LNCaP clone FGC (cell line): ENCODE measurements around the gene PTPRH.

Experiments used
- DNase-seq: peaks from one replicate; pipeline ENCODE4 v3.0.0-alpha.2; 2011; ENCODE audit warnings: low read depth
- H3K4me3 ChIP-seq: 2 replicates; pipeline ENCODE4 v1.5.1; 2011; ENCODE audit warnings: mild to moderate bottlenecking, low read depth, low read length, control low read depth
- TF ChIP-seq, protein P1 (sequence below): IDR thresholded peaks from 2 replicates; pipeline ENCODE4 v1.5.1; 2012; ENCODE audit warnings: mild to moderate bottlenecking; ENCODE audit not compliant: control insufficient read depth, insufficient read depth; ENCODE audit errors: extremely low read depth

The PTPRH gene

GRCh38 chr19:55178781-55179599, 30.3 kb downstream of the PTPRH start:
- H3K4me3 ChIP-seq = no peak overlapping the region
- no peak for DNase-seq
- TF ChIP-seq, protein P1, sequence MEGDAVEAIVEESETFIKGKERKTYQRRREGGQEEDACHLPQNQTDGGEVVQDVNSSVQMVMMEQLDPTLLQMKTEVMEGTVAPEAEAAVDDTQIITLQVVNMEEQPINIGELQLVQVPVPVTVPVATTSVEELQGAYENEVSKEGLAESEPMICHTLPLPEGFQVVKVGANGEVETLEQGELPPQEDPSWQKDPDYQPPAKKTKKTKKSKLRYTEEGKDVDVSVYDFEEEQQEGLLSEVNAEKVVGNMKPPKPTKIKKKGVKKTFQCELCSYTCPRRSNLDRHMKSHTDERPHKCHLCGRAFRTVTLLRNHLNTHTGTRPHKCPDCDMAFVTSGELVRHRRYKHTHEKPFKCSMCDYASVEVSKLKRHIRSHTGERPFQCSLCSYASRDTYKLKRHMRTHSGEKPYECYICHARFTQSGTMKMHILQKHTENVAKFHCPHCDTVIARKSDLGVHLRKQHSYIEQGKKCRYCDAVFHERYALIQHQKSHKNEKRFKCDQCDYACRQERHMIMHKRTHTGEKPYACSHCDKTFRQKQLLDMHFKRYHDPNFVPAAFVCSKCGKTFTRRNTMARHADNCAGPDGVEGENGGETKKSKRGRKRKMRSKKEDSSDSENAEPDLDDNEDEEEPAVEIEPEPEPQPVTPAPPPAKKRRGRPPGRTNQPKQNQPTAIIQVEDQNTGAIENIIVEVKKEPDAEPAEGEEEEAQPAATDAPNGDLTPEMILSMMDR = no peak

DNA sequence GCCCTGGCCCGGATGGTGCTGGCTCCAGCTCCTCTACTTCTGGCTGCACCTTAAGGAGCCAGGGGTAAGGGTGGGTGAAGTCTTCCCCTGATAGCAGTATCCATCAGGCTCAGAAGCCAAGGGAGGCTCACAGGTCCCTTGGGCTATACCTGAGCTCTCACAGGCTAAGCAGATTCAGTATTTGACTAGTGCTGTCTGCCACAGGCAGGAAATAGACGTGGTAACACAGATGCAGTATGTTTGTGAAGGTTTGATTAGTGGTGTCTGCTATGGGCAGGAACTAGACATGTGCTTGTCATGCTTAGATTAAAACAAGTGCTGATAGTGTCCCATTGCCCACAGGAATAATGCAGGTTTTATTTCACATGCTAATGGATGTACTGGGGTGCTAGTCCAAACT, 33.2 kb downstream of the PTPRH start:
- TF ChIP-seq, protein P1 = no peak
- no peak for DNase-seq
- H3K4me3 ChIP-seq = no peak overlapping the region

DNA sequence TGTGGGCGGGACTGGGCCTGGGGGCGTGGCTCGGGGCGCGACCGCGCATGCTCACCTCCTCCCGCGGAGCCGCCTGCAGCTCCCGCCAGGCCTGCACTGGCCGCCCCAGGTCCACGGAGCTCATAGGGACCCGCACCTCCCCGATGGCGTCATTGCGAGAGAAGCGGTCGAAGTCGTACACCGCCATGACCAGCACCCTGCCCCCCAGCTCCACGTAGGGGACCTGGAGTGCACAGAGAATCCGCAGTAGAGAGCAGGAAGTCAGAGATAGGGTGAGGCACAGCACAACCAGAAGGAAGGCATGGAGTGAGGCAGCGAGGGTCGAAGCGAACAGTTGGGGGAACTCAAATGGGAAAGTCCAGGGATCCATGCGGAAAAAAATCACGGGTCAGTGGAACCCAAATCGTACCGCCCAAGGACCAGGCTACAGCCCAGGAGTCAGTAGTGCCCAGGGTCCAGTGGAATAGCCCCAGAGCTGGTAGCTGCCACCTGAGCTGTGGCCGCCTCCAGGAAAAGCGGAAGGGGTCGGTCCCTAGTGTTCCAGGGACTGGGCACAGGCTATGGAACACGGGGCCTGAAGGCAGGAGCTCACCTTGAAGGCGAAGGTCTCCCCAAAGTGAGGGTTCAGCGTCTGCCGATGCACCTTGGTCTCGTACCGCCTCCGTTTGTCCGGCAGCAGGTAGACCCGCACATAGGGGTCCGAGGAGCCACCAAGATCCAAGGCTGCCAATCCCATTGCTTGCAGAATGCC, 34.0 kb downstream of the PTPRH start:
- DNase-seq = no peak
- TF ChIP-seq, protein P1 = no peak
- no peak overlapping the region for H3K4me3 ChIP-seq

DNA sequence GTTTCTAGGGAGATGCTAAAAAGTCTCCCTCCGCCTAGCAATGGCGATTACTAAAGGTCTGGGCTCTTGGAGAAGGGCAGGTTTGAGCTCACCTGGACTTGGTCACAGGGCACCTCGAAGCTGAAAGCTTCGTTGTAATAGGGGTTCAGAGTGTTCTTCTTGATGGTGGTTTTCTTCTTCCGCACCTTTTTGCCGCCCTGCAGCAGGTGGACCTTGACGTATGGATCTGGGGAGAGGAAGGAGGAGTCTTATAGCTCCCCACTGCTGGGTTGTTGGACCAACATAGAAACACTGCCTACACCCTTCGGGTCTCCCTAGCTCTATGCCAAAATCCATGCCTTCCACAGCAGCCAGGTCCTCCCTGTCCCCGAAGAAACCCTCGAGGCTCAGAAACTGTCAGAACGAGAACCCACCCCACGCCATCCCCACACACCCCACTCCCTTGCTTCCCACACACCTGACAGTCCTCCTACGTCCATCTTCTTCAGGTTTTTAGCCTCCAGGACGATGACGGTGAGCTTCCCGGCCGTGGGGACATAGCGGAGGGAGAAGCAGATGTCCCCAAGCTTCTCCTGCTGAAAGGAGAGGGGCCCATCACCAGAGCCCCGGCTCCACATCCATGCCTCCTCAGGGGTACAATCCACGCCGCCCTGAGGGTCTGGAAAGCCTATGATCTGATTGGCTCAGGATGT, 34.7 kb downstream of the PTPRH start:
- no peak overlapping the region for H3K4me3 ChIP-seq
- DNase-seq = no peak
- TF ChIP-seq, protein P1 = no peak

DNA sequence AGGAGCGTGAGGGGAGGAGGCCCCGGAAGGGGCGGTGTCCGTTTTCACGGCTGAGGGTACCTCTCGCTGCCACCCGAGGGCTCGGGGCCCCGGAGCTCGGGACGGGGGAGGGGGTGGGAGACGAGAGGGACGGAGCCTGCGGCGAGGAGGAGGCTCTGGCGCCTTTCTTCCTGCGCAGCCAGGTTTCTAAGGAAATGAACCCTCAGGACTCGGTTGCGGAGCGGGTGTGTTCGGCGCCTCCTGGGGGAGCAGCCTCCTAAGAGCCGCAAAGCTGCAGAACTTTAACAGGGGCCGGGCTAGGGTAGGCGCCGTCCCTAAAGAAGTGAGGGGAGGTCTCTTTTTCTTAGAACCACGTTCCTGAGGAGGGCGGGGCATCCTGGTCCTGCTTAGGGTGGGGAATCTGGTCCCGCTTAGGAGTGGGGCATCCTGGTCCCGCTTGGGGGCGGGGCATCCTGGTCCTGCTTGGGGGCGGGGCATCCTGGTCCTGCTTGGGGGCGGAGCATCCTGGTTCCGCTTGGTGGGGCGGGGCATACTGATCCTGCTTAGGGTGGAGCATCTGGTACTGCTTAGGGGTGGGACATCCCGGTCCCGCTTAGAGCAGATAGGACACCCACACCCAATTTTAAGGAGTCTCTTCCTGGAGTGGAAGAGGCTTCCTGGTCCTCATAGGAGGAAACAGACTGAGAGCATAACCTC, 35.4 kb downstream of the PTPRH start:
- TF ChIP-seq, protein P1 = no peak
- no peak for DNase-seq
- no peak overlapping the region for H3K4me3 ChIP-seq

DNA sequence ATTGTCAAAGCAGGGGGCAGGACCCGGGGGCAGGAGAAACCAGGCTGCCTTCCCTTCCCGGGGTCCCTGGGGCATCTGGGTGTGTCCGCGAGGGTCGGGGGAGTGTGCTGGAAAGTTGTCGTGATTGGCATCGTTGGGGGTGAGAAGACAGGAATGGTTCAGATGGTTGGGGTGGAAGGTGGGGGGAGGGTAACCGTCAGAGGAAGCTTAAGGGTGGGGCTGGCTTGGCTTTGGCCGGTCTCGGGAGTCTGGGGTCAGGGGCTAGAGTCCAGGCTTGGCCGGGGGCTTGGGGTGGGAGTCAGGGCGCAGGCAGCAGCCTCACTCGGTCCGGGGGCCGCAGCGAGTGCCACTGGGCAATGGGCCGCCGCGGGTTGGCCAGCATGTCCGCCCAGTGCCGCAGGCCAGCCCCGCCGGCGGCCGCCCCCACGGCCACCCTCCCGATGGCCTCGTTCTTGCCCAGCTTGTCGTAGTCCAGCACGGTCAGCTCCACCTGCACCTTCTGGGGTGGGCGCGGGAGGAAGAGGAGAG, 36.1 kb downstream of the PTPRH start:
- DNase-seq = no peak
- H3K4me3 ChIP-seq = no peak overlapping the region
- TF ChIP-seq, protein P1 = no peak
